ENCODE data around the gene CPLX3.

The CPLX3 gene

GRCh38 chr15:74842581-74843444, 16.4 kb downstream of the CPLX3 start, which contains the start of gene ULK3:
Gene ULK3, minus strand, starts transcription at chr15:74843156. Its CDS starts 51 bp downstream, at chr15:74843105.
- DNase-seq: peak in 55 of 56 donors; percentile 48 to 96 (median 86)

- no peak for DNase-seq
These were observed 17.0 kb downstream of the CPLX3 start for GRCh38 chr15:74843445-74843828.

GRCh38 chr15:74843891-74844299, 17.5 kb downstream of the CPLX3 start:
- DNase-seq: no peak

GRCh38 chr15:74844319-74845207, 18.1 kb downstream of the CPLX3 start:
- DNase-seq: no peak

- DNase-seq: no peak
These were observed 18.8 kb downstream of the CPLX3 start for GRCh38 chr15:74845208-74845568.

- no peak for DNase-seq
These were observed 19.2 kb downstream of the CPLX3 start for GRCh38 chr15:74845581-74845980.

- peak in 6 of 56 donors; percentile 9 to 37 (median 26) for DNase-seq
These were observed 21.0 kb downstream of the CPLX3 start for GRCh38 chr15:74847432-74847831.

- DNase-seq: no peak
These were observed 24.0 kb downstream of the CPLX3 start for GRCh38 chr15:74850393-74850792.

- no peak for DNase-seq
These were observed 25.5 kb downstream of the CPLX3 start for GRCh38 chr15:74851960-74852359.

GRCh38 chr15:74854453-74855022, 28.1 kb downstream of the CPLX3 start:
- DNase-seq: no peak

- no peak for DNase-seq
These were observed 29.4 kb downstream of the CPLX3 start for GRCh38 chr15:74855857-74856256.

- no peak for DNase-seq
These were observed 30.1 kb downstream of the CPLX3 start for GRCh38 chr15:74856537-74856936.

- DNase-seq: no peak
These were observed 30.7 kb downstream of the CPLX3 start for GRCh38 chr15:74857082-74857655.

GRCh38 chr15:74857671-74858368, 31.4 kb downstream of the CPLX3 start:
- peak in 1 of 56 donors; percentile 11 for DNase-seq

GRCh38 chr15:74858369-74858740, 31.9 kb downstream of the CPLX3 start:
- DNase-seq: no peak

GRCh38 chr15:74863239-74864056, 37.0 kb downstream of the CPLX3 start:
- no peak for DNase-seq

- no peak for DNase-seq
These were observed 37.9 kb downstream of the CPLX3 start for GRCh38 chr15:74864296-74864695.

- no peak for DNase-seq
These were observed 38.9 kb downstream of the CPLX3 start for GRCh38 chr15:74865316-74865715.

- DNase-seq: no peak
These were observed 39.7 kb downstream of the CPLX3 start for GRCh38 chr15:74866090-74866489.

GRCh38 chr15:74867466-74868038, 41.1 kb downstream of the CPLX3 start:
- DNase-seq: no peak

Measured in nucleus accumbens (tissue), 56 donors.